Right lobe of liver (tissue), 4 donors: ENCODE measurements around the gene TARDBP.

ENCODE experiments used
- CTCF ChIP-seq, 4 donors: fragments of 200-600 bp in 3 of 4; fragments of 450-650 bp in 1 of 4; IDR thresholded peaks; one replicate each; pipeline versions ENCODE4 v1.5.1 to v1.8.0; 2016 to 2022; ENCODE audit warnings: antibody characterized with exemption in 4 of 4, mild to moderate bottlenecking in 2 of 4
- POLR2A ChIP-seq: fragments of 450-650 bp; IDR thresholded peaks from one replicate; pipeline ENCODE4 v1.6.1; 2017; ENCODE audit warnings: antibody characterized with exemption, mild to moderate bottlenecking
- donor health status: DM: no; HTN: no; CAD: no.
- donor health status: DM: no; HTN: no; CAD: no.
- donor health status: DM: no; HTN: yes; CAD: no.

GRCh38 chr1:10980094-10980577, 32.3 kb upstream of the TARDBP start:
- peak; percentile 38 to 63 (median 52) for TF ChIP-seq CTCF (IDR thresholded peaks at IDR 0.05)
- peak; percentile 57 for TF ChIP-seq POLR2A
